Measurements from ENCODE around the gene HAPSTR1.

The HAPSTR1 gene

DNA sequence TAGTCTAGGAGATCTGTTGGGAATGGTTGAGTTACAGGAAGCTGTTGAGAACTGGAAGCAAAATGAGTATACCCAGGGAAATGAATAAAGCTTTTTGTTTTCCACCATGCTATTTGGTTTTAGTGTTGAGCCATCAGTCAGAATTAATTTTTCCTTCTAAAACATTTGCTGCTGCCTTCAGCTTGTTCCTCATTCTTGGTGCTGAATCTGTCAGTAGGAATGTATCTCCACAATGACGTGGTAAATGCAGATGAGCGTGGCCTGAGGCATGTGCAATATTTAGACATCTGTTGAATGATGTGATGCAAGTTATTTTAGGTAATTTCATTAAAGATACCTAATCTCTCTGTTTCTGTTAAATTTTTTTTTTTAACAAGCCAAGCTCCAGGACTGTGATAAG lies 10.9 kb downstream of the HAPSTR1 start:
- TF ChIP-seq POLR2AphosphoS5 (IDR thresholded peaks at IDR 0.05; ENCODE audit: low read depth, low read length): no peak

- no peak for TF ChIP-seq TAF1 (IDR thresholded peaks at IDR 0.05; ENCODE audit: borderline replicate concordance, insufficient read depth, low read length)
Observed at GRCh38 chr16:9102943-9103342, 11.5 kb downstream of the HAPSTR1 start.

DNA sequence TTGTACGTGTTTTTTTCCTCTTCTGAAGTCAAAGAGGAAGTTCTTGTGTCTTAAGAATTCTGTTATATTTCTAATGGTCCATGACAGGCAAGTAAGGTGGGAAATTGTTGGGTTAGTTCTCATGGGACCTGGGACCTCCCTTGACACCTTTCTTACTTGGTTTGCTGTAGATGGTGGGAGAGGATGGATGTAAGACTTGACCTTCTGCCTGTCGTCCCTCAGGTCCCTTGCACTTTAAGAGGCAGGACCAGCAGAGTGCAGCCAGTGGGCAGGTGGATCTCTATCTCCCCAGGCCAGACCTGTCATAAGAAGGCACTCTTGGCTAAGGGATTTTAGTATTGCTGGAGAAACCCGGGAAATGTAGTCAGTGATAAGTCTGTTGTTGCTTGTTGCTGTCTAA lies 12.1 kb downstream of the HAPSTR1 start:
- TF ChIP-seq FOXP2 (optimal IDR thresholded peaks at IDR 0.05; ENCODE audit: borderline replicate concordance, extremely low read depth, extremely low read length, insufficient read depth) (no peak), POLR2AphosphoS5 (IDR thresholded peaks at IDR 0.05; ENCODE audit: low read depth, low read length) (no peak), SIN3A (IDR thresholded peaks at IDR 0.05; ENCODE audit: borderline replicate concordance, insufficient read depth, low read length) (no peak), TAF1 (IDR thresholded peaks at IDR 0.05; ENCODE audit: borderline replicate concordance, insufficient read depth, low read length) (no peak)
- TF ChIP-seq, protein P1, sequence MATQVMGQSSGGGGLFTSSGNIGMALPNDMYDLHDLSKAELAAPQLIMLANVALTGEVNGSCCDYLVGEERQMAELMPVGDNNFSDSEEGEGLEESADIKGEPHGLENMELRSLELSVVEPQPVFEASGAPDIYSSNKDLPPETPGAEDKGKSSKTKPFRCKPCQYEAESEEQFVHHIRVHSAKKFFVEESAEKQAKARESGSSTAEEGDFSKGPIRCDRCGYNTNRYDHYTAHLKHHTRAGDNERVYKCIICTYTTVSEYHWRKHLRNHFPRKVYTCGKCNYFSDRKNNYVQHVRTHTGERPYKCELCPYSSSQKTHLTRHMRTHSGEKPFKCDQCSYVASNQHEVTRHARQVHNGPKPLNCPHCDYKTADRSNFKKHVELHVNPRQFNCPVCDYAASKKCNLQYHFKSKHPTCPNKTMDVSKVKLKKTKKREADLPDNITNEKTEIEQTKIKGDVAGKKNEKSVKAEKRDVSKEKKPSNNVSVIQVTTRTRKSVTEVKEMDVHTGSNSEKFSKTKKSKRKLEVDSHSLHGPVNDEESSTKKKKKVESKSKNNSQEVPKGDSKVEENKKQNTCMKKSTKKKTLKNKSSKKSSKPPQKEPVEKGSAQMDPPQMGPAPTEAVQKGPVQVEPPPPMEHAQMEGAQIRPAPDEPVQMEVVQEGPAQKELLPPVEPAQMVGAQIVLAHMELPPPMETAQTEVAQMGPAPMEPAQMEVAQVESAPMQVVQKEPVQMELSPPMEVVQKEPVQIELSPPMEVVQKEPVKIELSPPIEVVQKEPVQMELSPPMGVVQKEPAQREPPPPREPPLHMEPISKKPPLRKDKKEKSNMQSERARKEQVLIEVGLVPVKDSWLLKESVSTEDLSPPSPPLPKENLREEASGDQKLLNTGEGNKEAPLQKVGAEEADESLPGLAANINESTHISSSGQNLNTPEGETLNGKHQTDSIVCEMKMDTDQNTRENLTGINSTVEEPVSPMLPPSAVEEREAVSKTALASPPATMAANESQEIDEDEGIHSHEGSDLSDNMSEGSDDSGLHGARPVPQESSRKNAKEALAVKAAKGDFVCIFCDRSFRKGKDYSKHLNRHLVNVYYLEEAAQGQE (IDR thresholded peaks at IDR 0.05; ENCODE audit: insufficient read depth in 1 of 2, low read depth in 2 of 2, low read length in 2 of 2): no peak

DNA sequence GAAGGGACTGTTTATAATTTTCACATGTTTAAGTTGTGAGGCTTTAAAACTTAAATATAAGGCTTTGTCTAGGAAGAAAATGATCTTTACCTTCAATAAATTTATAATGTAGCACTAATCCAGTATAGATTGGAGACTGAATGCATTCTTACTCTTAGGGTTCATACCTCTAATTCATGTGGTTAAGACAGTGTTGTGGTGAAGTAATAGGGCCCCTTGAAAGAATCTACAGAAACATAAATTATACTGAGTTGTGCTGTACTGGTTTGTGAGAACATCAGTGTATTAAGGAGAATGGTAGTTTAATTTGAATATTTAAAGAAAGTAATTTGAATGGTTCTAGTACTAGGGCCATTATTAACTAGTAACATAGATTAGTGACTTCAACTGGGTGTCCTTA lies 13.7 kb downstream of the HAPSTR1 start:
- TF ChIP-seq POLR2AphosphoS5 (IDR thresholded peaks at IDR 0.05; ENCODE audit: low read depth, low read length) (no peak), FOXP2 (optimal IDR thresholded peaks at IDR 0.05; ENCODE audit: borderline replicate concordance, extremely low read depth, extremely low read length, insufficient read depth) (no peak), TAF1 (IDR thresholded peaks at IDR 0.05; ENCODE audit: borderline replicate concordance, insufficient read depth, low read length) (no peak), SIN3A (IDR thresholded peaks at IDR 0.05; ENCODE audit: borderline replicate concordance, insufficient read depth, low read length) (no peak)

- TF ChIP-seq POLR2AphosphoS5 (IDR thresholded peaks at IDR 0.05; ENCODE audit: low read depth, low read length) (no peak), SIN3A (IDR thresholded peaks at IDR 0.05; ENCODE audit: borderline replicate concordance, insufficient read depth, low read length) (no peak), FOXP2 (optimal IDR thresholded peaks at IDR 0.05; ENCODE audit: borderline replicate concordance, extremely low read depth, extremely low read length, insufficient read depth) (no peak), TAF1 (IDR thresholded peaks at IDR 0.05; ENCODE audit: borderline replicate concordance, insufficient read depth, low read length) (no peak)
- TF ChIP-seq, protein P1 (IDR thresholded peaks at IDR 0.05; ENCODE audit: insufficient read depth in 1 of 2, low read depth in 2 of 2, low read length in 2 of 2): no peak
Observed at GRCh38 chr16:9107025-9107970, 15.9 kb downstream of the HAPSTR1 start.

GRCh38 chr16:9109255-9109654 lies 17.8 kb downstream of the HAPSTR1 start:
- TF ChIP-seq, protein P1 (IDR thresholded peaks at IDR 0.05; ENCODE audit: insufficient read depth in 1 of 2, low read depth in 2 of 2, low read length in 2 of 2): no peak
- TF ChIP-seq SIN3A (IDR thresholded peaks at IDR 0.05; ENCODE audit: borderline replicate concordance, insufficient read depth, low read length): no peak
